Body of pancreas (tissue), 4 donors: ENCODE results near the gene CST3.

Source experiments
- CTCF ChIP-seq, 7 experiments: fragments of 450-650 bp in 4 of 7; fragments of 200-600 bp in 3 of 7; sonication (generic) in 3 of 7; IDR thresholded peaks; one replicate each; pipeline ENCODE4 v1.5.1; 2016 to 2019; ENCODE audit warnings: antibody characterized with exemption in 7 of 7
- POLR2A ChIP-seq, 3 donors: fragments of 450-650 bp; IDR thresholded peaks; one replicate each; pipeline ENCODE4 v1.6.1; 2016; ENCODE audit warnings: antibody characterized with exemption in 3 of 3, mild to moderate bottlenecking in 2 of 3

- TF ChIP-seq CTCF (IDR thresholded peaks at IDR 0.05) = no peak
- no peak for TF ChIP-seq POLR2A (IDR thresholded peaks at IDR 0.05)
Measured at GRCh38 chr20:23640671-23641667, 3.2 kb upstream of the CST3 start.
